HEK293 (cell line): ENCODE measurements around the gene TRMT10A.
A peak's percentile ranks its signal among the peaks of the same experiment; 100 is the strongest.

Source experiments
- CTCF ChIA-PET: fragments of 350-600 bp; formaldehyde crosslinking; extraction: SDS; loops from one replicate; lab custom pipeline; 2021; ENCODE audit warnings: antibody characterized with exemption; lab: Yijun Ruan, JAX
- POLR2A ChIA-PET: fragments of 300-600 bp; formaldehyde crosslinking; extraction: SDS; loops from one replicate; lab custom pipeline; 2020; ENCODE audit warnings: antibody characterized with exemption, inconsistent platforms; lab: Yijun Ruan, JAX
- H3K27ac ChIP-seq: fragments of 200-500 bp; sonication (Bioruptor generic); 2 replicates; pipeline ENCODE4 v1.5.1; 2014; ENCODE audit warnings: low read depth, low read length, control low read depth, inconsistent platforms; ENCODE audit errors: extremely low read depth
- H3K36me3 ChIP-seq, 2 experiments: fragments of 200-500 bp in 1 of 2; sonication (Bioruptor generic) in 1 of 2; 1 replicate in 1 of 2; 2 replicates in 1 of 2; pipeline ENCODE4 v1.5.1; 2014 to 2017; ENCODE audit warnings: inconsistent platforms in 2 of 2, low read length in 2 of 2; ENCODE audit not compliant: control insufficient read depth in 2 of 2, insufficient read depth in 1 of 2
- H3K4me1 ChIP-seq: fragments of 200-500 bp; sonication (Bioruptor generic); 2 replicates; pipeline ENCODE4 v1.5.1; 2014; ENCODE audit warnings: mild to moderate bottlenecking, low read length, inconsistent platforms; ENCODE audit not compliant: control insufficient read depth, insufficient read depth
- H3K4me3 ChIP-seq: 2 replicates; pipeline ENCODE4 v1.5.1; 2011; ENCODE audit warnings: low read depth, mild to moderate bottlenecking, control low read depth, low read length, moderate library complexity
- H3K9me3 ChIP-seq: fragments of 200-500 bp; sonication (Bioruptor generic); 2 replicates; pipeline ENCODE4 v1.5.1; 2014; ENCODE audit warnings: low read depth, low read length, inconsistent platforms; ENCODE audit not compliant: control insufficient read depth, insufficient read depth
- FEZF1 ChIP-seq: fragments of 450-650 bp; formaldehyde crosslinking; IDR thresholded peaks from 2 replicates; pipeline ENCODE4 v1.5.1; 2016; ENCODE audit warnings: missing biosample characterization, missing genetic modification characterization
- GFI1B ChIP-seq: fragments of 450-650 bp; formaldehyde crosslinking; IDR thresholded peaks from 2 replicates; pipeline ENCODE4 v1.5.1; 2016; ENCODE audit warnings: missing biosample characterization, missing genetic modification characterization
- KLF1 ChIP-seq: fragments of 450-650 bp; formaldehyde crosslinking; IDR thresholded peaks from 2 replicates; pipeline ENCODE4 v1.5.1; 2016; ENCODE audit warnings: missing biosample characterization, missing genetic modification characterization
- KLF7 ChIP-seq: fragments of 450-650 bp; formaldehyde crosslinking; IDR thresholded peaks from 2 replicates; pipeline ENCODE4 v1.5.1; 2016; ENCODE audit warnings: missing biosample characterization, missing genetic modification characterization, borderline replicate concordance
- KLF8 ChIP-seq: fragments of 450-650 bp; formaldehyde crosslinking; IDR thresholded peaks from 2 replicates; pipeline ENCODE4 v1.5.1; 2016; ENCODE audit warnings: missing biosample characterization, missing genetic modification characterization
- REPIN1 ChIP-seq: fragments of 450-650 bp; formaldehyde crosslinking; IDR thresholded peaks from 2 replicates; pipeline ENCODE4 v1.5.1; 2017; ENCODE audit warnings: missing biosample characterization, missing genetic modification characterization, low read depth
- TRIM28 ChIP-seq: IDR thresholded peaks from 2 replicates; pipeline ENCODE4 v1.6.1; 2011; ENCODE audit warnings: low read length, control low read depth, borderline replicate concordance
- ZNF223 ChIP-seq: fragments of 450-650 bp; formaldehyde crosslinking; IDR thresholded peaks from 2 replicates; pipeline ENCODE4 v1.5.1; 2016; ENCODE audit warnings: missing biosample characterization, missing genetic modification characterization
- ZNF366 ChIP-seq: fragments of 450-650 bp; formaldehyde crosslinking; conservative IDR thresholded peaks from 2 replicates; pipeline ENCODE4 v1.5.1; 2016; ENCODE audit warnings: missing biosample characterization, missing genetic modification characterization
- ZNF48 ChIP-seq: fragments of 450-650 bp; formaldehyde crosslinking; IDR thresholded peaks from 2 replicates; pipeline ENCODE4 v1.5.1; 2016; ENCODE audit warnings: missing biosample characterization, missing genetic modification characterization
- ZNF521 ChIP-seq: fragments of 450-650 bp; formaldehyde crosslinking; IDR thresholded peaks from 2 replicates; pipeline ENCODE4 v1.5.1; 2017; ENCODE audit warnings: missing biosample characterization, mild to moderate bottlenecking, missing genetic modification characterization
- ZNF610 ChIP-seq: fragments of 450-650 bp; formaldehyde crosslinking; IDR thresholded peaks from 2 replicates; pipeline ENCODE4 v1.5.1; 2016; ENCODE audit warnings: missing biosample characterization, missing genetic modification characterization, borderline replicate concordance
- ZNF629 ChIP-seq: fragments of 450-650 bp; formaldehyde crosslinking; IDR thresholded peaks from 2 replicates; pipeline ENCODE4 v1.5.1; 2017; ENCODE audit warnings: missing biosample characterization, missing genetic modification characterization
- ZNF654 ChIP-seq: fragments of 450-650 bp; formaldehyde crosslinking; IDR thresholded peaks from 2 replicates; pipeline ENCODE4 v1.5.1; 2016; ENCODE audit warnings: low read depth, missing biosample characterization, missing genetic modification characterization
- ZNF776 ChIP-seq: fragments of 450-650 bp; formaldehyde crosslinking; IDR thresholded peaks from 2 replicates; pipeline ENCODE4 v1.5.0; 2017; ENCODE audit warnings: missing biosample characterization, missing genetic modification characterization, borderline replicate concordance
- ZNF843 ChIP-seq: fragments of 450-650 bp; formaldehyde crosslinking; IDR thresholded peaks from 2 replicates; pipeline ENCODE4 v1.5.1; 2016; ENCODE audit warnings: missing biosample characterization, missing genetic modification characterization
- ZXDB ChIP-seq: fragments of 450-650 bp; formaldehyde crosslinking; IDR thresholded peaks from 2 replicates; pipeline ENCODE4 v1.5.1; 2016; ENCODE audit warnings: missing biosample characterization, missing genetic modification characterization
- TF ChIP-seq, protein P1 (sequence below): fragments of 450-650 bp; formaldehyde crosslinking; IDR thresholded peaks from 2 replicates; pipeline ENCODE4 v1.5.1; 2016; ENCODE audit warnings: missing biosample characterization, missing genetic modification characterization
- TF ChIP-seq, protein P2 (sequence below): fragments of 450-650 bp; formaldehyde crosslinking; IDR thresholded peaks from 2 replicates; pipeline ENCODE4 v1.5.1; 2016; ENCODE audit warnings: missing biosample characterization, missing genetic modification characterization
- TF ChIP-seq, protein P3 (sequence below): fragments of 450-650 bp; formaldehyde crosslinking; IDR thresholded peaks from 2 replicates; pipeline ENCODE4 v1.5.1; 2016; ENCODE audit warnings: missing biosample characterization, missing genetic modification characterization
- TF ChIP-seq, protein P4 (sequence below): fragments of 450-650 bp; formaldehyde crosslinking; conservative IDR thresholded peaks from 2 replicates; pipeline ENCODE4 v1.5.1; 2016; ENCODE audit warnings: low read depth, missing biosample characterization, missing genetic modification characterization

The TRMT10A gene

DNA sequence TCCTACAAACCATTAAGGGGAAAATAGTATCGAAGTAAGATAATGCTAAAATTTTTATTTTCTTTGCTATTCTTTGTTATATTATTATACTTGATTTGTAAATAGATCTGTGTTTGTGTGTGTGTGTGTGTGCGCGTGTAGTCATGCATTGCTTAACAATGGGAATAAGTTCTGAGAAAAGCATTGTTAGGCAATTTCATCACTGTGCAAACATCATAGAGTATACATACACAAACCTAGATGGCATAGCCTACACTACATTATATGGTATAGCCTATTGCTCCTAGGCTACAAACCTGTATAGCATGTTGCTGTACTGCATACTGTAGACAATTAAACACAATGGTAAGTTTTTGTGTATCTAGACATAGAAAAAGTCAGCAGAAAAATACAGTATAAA, 27.9 kb upstream of the TRMT10A start:
- POLR2A ChIA-PET, result no interaction called here
- no peaks in the 10 kb centered on the region for H3K36me3 ChIP-seq

DNA sequence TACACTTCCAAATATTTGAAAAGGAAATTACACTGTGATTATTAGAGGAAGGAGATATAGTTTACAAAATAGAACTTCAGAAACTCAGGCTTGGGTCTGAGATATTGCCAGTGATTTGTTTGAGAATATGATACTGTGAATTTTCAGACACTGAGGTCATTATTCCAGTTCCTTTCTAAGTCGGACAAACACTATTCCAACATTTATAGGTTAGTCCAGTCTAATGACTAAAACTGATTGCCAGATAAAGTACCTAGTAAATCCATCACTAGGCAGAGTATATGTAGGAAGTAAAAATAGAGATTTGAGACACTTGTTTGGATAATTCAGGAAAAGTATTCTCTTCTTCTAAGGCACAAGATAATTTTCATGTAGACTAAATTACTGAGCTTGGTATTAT, 24.0 kb upstream of the TRMT10A start:
- Histone ChIP-seq H3K4me1 (peaks cover 8% of the 10 kb centered on the region), H3K27ac (no peak overlapping the region), H3K36me3 (no peaks in the 10 kb centered on the region), H3K4me3 (no peak overlapping the region)
- ChIA-PET CTCF (no interaction called here), POLR2A (interaction anchor here (1.3 kb wide), 1 partner anchor 24 kb away, joined by 3 read pairs; the partner anchor contains the start of gene TRMT10A)
- TF ChIP-seq KLF7, result no peak
- TF ChIP-seq, protein P1, sequence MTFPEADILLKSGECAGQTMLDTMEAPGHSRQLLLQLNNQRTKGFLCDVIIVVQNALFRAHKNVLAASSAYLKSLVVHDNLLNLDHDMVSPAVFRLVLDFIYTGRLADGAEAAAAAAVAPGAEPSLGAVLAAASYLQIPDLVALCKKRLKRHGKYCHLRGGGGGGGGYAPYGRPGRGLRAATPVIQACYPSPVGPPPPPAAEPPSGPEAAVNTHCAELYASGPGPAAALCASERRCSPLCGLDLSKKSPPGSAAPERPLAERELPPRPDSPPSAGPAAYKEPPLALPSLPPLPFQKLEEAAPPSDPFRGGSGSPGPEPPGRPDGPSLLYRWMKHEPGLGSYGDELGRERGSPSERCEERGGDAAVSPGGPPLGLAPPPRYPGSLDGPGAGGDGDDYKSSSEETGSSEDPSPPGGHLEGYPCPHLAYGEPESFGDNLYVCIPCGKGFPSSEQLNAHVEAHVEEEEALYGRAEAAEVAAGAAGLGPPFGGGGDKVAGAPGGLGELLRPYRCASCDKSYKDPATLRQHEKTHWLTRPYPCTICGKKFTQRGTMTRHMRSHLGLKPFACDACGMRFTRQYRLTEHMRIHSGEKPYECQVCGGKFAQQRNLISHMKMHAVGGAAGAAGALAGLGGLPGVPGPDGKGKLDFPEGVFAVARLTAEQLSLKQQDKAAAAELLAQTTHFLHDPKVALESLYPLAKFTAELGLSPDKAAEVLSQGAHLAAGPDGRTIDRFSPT, result peak; percentile 40; the same call in 1 of the 2 replicates
- peak; percentile 20; the same call in 1 of the 2 replicates for TF ChIP-seq ZNF629 (tag by site-specific recombination)
- peak; percentile 41 for TF ChIP-seq ZNF366
- TF ChIP-seq ZNF610 (tag by site-specific recombination), result no peak
- TF ChIP-seq ZXDB, result 0 out of 2 replicates have a peak, but pooled peaks have one; percentile 27
- TF ChIP-seq, protein P2, sequence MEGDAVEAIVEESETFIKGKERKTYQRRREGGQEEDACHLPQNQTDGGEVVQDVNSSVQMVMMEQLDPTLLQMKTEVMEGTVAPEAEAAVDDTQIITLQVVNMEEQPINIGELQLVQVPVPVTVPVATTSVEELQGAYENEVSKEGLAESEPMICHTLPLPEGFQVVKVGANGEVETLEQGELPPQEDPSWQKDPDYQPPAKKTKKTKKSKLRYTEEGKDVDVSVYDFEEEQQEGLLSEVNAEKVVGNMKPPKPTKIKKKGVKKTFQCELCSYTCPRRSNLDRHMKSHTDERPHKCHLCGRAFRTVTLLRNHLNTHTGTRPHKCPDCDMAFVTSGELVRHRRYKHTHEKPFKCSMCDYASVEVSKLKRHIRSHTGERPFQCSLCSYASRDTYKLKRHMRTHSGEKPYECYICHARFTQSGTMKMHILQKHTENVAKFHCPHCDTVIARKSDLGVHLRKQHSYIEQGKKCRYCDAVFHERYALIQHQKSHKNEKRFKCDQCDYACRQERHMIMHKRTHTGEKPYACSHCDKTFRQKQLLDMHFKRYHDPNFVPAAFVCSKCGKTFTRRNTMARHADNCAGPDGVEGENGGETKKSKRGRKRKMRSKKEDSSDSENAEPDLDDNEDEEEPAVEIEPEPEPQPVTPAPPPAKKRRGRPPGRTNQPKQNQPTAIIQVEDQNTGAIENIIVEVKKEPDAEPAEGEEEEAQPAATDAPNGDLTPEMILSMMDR (tag by site-specific recombination), result no peak
- TF ChIP-seq KLF8 (tag by site-specific recombination), result no peak
- TF ChIP-seq ZNF48 (tag by site-specific recombination), result no peak
- no peak for TF ChIP-seq KLF1 (tag by site-specific recombination)
- TF ChIP-seq ZNF521, result no peak
- no peak for TF ChIP-seq TRIM28
- no peak for TF ChIP-seq ZNF223
- TF ChIP-seq ZNF843 (tag by site-specific recombination), result 0 out of 2 replicates have a peak, but pooled peaks have one; percentile 30
- no peak for TF ChIP-seq REPIN1 (tag by site-specific recombination)
- TF ChIP-seq GFI1B, result peak; percentile 78
- 0 out of 2 replicates have a peak, but pooled peaks have one; percentile 10 for TF ChIP-seq FEZF1 (tag by site-specific recombination)
- TF ChIP-seq, protein P3, sequence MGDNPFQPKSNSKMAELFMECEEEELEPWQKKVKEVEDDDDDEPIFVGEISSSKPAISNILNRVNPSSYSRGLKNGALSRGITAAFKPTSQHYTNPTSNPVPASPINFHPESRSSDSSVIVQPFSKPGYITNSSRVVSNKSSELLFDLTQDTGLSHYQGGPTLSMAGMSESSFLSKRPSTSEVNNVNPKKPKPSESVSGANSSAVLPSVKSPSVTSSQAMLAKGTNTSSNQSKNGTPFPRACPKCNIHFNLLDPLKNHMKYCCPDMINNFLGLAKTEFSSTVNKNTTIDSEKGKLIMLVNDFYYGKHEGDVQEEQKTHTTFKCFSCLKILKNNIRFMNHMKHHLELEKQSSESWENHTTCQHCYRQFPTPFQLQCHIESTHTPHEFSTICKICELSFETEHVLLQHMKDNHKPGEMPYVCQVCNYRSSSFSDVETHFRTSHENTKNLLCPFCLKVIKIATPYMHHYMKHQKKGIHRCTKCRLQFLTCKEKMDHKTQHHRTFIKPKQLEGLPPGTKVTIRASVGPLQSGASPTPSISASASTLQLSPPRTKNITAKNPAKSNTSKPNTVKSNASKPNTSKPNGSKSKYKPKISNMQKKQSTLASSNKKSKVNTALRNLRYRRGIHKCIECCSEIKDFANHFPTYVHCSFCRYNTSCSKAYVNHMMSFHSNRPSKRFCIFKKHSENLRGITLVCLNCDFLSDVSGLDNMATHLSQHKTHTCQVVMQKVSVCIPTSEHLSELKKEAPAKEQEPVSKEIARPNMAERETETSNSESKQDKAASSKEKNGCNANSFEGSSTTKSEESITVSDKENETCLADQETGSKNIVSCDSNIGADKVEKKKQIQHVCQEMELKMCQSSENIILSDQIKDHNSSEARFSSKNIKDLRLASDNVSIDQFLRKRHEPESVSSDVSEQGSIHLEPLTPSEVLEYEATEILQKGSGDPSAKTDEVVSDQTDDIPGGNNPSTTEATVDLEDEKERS, result no peak
- TF ChIP-seq ZNF654 (tag by site-specific recombination), result 0 out of 2 replicates have a peak, but pooled peaks have one; percentile 13
- TF ChIP-seq, all 188 proteins: peak for 8
- H3K9me3 ChIP-seq, result no peaks in the 10 kb centered on the region

More for the DNA sequence above, 27.9 kb upstream of the TRMT10A start:
- Histone ChIP-seq H3K27ac (no peak overlapping the region), H3K9me3 (no peaks in the 10 kb centered on the region), H3K4me3 (no peak overlapping the region), H3K4me1 (peaks cover 4% of the 10 kb centered on the region)
- TF ChIP-seq, protein P4, sequence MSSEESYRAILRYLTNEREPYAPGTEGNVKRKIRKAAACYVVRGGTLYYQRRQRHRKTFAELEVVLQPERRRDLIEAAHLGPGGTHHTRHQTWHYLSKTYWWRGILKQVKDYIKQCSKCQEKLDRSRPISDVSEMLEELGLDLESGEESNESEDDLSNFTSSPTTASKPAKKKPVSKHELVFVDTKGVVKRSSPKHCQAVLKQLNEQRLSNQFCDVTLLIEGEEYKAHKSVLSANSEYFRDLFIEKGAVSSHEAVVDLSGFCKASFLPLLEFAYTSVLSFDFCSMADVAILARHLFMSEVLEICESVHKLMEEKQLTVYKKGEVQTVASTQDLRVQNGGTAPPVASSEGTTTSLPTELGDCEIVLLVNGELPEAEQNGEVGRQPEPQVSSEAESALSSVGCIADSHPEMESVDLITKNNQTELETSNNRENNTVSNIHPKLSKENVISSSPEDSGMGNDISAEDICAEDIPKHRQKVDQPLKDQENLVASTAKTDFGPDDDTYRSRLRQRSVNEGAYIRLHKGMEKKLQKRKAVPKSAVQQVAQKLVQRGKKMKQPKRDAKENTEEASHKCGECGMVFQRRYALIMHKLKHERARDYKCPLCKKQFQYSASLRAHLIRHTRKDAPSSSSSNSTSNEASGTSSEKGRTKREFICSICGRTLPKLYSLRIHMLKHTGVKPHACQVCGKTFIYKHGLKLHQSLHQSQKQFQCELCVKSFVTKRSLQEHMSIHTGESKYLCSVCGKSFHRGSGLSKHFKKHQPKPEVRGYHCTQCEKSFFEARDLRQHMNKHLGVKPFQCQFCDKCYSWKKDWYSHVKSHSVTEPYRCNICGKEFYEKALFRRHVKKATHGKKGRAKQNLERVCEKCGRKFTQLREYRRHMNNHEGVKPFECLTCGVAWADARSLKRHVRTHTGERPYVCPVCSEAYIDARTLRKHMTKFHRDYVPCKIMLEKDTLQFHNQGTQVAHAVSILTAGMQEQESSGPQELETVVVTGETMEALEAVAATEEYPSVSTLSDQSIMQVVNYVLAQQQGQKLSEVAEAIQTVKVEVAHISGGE, result no peak
- no peak for TF ChIP-seq ZNF776 (tag by site-specific recombination)
- CTCF ChIA-PET, result interaction anchor here (0.7 kb wide), 2 partner anchors 13 to 125 kb away, joined by 5 read pairs; no protein-coding TSS in a partner anchor
